IMR-90 (cell line): ENCODE data around the gene OR10H1. TPM values are rescaled to one million over a fixed set of nuclear protein-coding genes. Genes with fewer than 3 reads are reported as not detected.

Experiments
- ATAC-seq: fragments of 200-7000 bp; cut with Tn5 transposase; 2 replicates; pipeline ENCODE4 v1.9.1; 2020; ENCODE audit warnings: low read depth, mild to moderate bottlenecking, moderate library complexity
- BruUV-seq: library from RNA; stranded (reverse); fragments of 400-500 nt; replicated peaks from 2 replicates; lab custom pipeline; 2021; lab: Mats Ljungman, UMichigan
- CTCF ChIA-PET: fragments of 300-600 bp; formaldehyde crosslinking; extraction: SDS; loops from one replicate; lab custom pipeline; 2021; ENCODE audit warnings: antibody characterized with exemption; lab: Yijun Ruan, JAX
- POLR2A ChIA-PET: fragments of 300-600 bp; sonication (Branson Sonifier 250); formaldehyde crosslinking; loops from one replicate; lab custom pipeline; 2022; ENCODE audit warnings: antibody characterized with exemption; ENCODE audit not compliant: unreplicated experiment; lab: Charles Lee
- DNase-seq: peaks from one replicate; pipeline ENCODE4 v3.0.0; 2013
- H2AFZ ChIP-seq: replicated peaks from 2 replicates; pipeline ENCODE3; 2013; ENCODE audit warnings: low read length, mild to moderate bottlenecking; ENCODE audit not compliant: poor library complexity
- H2AK5ac ChIP-seq: 2 replicates; pipeline ENCODE4 v1.6.1; 2013; ENCODE audit warnings: low read depth, low read length, inconsistent platforms
- H2AK9ac ChIP-seq: replicated peaks from 2 replicates; pipeline ENCODE3; 2013; ENCODE audit warnings: mild to moderate bottlenecking, low read depth, low read length, moderate library complexity; ENCODE audit not compliant: poor library complexity
- H2BK120ac ChIP-seq: 2 replicates; pipeline ENCODE4 v1.6.1; 2013; ENCODE audit warnings: low read depth, low read length, inconsistent platforms
- H2BK15ac ChIP-seq: 3 replicates; pipeline ENCODE4 v1.6.1; 2013; ENCODE audit warnings: low read depth, low read length, inconsistent platforms
- H2BK20ac ChIP-seq: 2 replicates; pipeline ENCODE4 v1.6.1; 2013; ENCODE audit warnings: low read depth, mild to moderate bottlenecking, inconsistent platforms, low read length, moderate library complexity
- H2BK5ac ChIP-seq: 2 replicates; pipeline ENCODE4 v1.6.1; 2013; ENCODE audit warnings: mild to moderate bottlenecking, low read depth, low read length, inconsistent platforms; ENCODE audit not compliant: poor library complexity, severe bottlenecking
- H3K14ac ChIP-seq: replicated peaks from 2 replicates; pipeline ENCODE4 v1.6.1; 2013; ENCODE audit warnings: low read depth, low read length, inconsistent platforms
- H3K18ac ChIP-seq: 2 replicates; pipeline ENCODE4 v1.6.1; 2013; ENCODE audit warnings: low read depth, low read length, control low read depth
- H3K23ac ChIP-seq: 2 replicates; pipeline ENCODE4 v1.6.1; 2013; ENCODE audit warnings: low read depth, low read length, inconsistent platforms
- H3K27ac ChIP-seq: 2 replicates; pipeline ENCODE4 v1.5.1; 2013; ENCODE audit warnings: mild to moderate bottlenecking, control low read depth, low read length; ENCODE audit not compliant: insufficient read depth
- H3K27me3 ChIP-seq: 2 replicates; pipeline ENCODE4 v1.6.1; 2013; ENCODE audit warnings: low read length; ENCODE audit not compliant: control insufficient read depth, insufficient read depth
- H3K36me3 ChIP-seq: 2 replicates; pipeline ENCODE4 v1.6.1; 2013; ENCODE audit warnings: low read length, mixed read lengths; ENCODE audit not compliant: control insufficient read depth, insufficient read depth
- H3K4ac ChIP-seq: 2 replicates; pipeline ENCODE4 v1.6.1; 2013; ENCODE audit warnings: low read depth, low read length, inconsistent platforms
- H3K4me1 ChIP-seq: 2 replicates; pipeline ENCODE4 v1.6.1; 2013; ENCODE audit warnings: low read length, mixed read lengths; ENCODE audit not compliant: control insufficient read depth, insufficient read depth
- H3K4me2 ChIP-seq: 2 replicates; pipeline ENCODE4 v1.6.1; 2013; ENCODE audit warnings: low read depth, mild to moderate bottlenecking, control low read depth, low read length, moderate library complexity
- H3K4me3 ChIP-seq: 2 replicates; pipeline ENCODE4 v1.5.1; 2013; ENCODE audit warnings: low read depth, mild to moderate bottlenecking, control low read depth, low read length, moderate library complexity; ENCODE audit not compliant: insufficient read depth
- H3K56ac ChIP-seq: 2 replicates; pipeline ENCODE4 v1.6.1; 2013; ENCODE audit warnings: low read length, inconsistent platforms; ENCODE audit not compliant: insufficient read depth; ENCODE audit errors: extremely low read depth
- H3K79me1 ChIP-seq, 2 experiments: 2 replicates each; pipeline ENCODE4 v1.6.1; 2013; ENCODE audit warnings: low read length in 2 of 2, inconsistent platforms in 1 of 2, low read depth in 1 of 2
- H3K9ac ChIP-seq: 2 replicates; pipeline ENCODE4 v1.6.1; 2013; ENCODE audit warnings: low read depth, low read length, control low read depth
- H3K9me1 ChIP-seq: 2 replicates; pipeline ENCODE4 v1.6.1; 2013; ENCODE audit warnings: low read length, inconsistent platforms; ENCODE audit not compliant: insufficient read depth
- H3K9me3 ChIP-seq: 2 replicates; pipeline ENCODE4 v1.6.1; 2013; ENCODE audit warnings: low read length; ENCODE audit not compliant: control insufficient read depth, insufficient read depth
- H4K20me1 ChIP-seq: 2 replicates; pipeline ENCODE4 v1.6.1; 2013; ENCODE audit warnings: low read length, inconsistent platforms; ENCODE audit not compliant: insufficient read depth
- H4K5ac ChIP-seq: 2 replicates; pipeline ENCODE4 v1.6.1; 2013; ENCODE audit warnings: mild to moderate bottlenecking, low read depth, low read length, control low read depth
- H4K8ac ChIP-seq, 2 experiments: 2 replicates each; pipeline ENCODE4 v1.6.1; 2013; ENCODE audit warnings: low read depth in 2 of 2, low read length in 2 of 2, control low read depth in 1 of 2, inconsistent platforms in 1 of 2
- H4K91ac ChIP-seq: 2 replicates; pipeline ENCODE4 v1.6.1; 2013; ENCODE audit warnings: low read depth, low read length, inconsistent platforms; ENCODE audit not compliant: insufficient read depth
- BHLHE40 ChIP-seq: fragments of 150-350 bp; IDR thresholded peaks from 2 replicates; pipeline ENCODE4 v1.6.1; 2016; ENCODE audit warnings: mild to moderate bottlenecking, low read depth, low read length
- CEBPB ChIP-seq: IDR thresholded peaks from 2 replicates; pipeline ENCODE4 v1.6.1; 2012; ENCODE audit warnings: low read depth, low read length, improper control_type of control experiment
- CHD1 ChIP-seq: IDR thresholded peaks from 2 replicates; pipeline ENCODE4 v1.6.1; 2012; ENCODE audit warnings: low read depth, low read length, improper control_type of control experiment
- FOS ChIP-seq: fragments of 150-350 bp; IDR thresholded peaks from 2 replicates; pipeline ENCODE4 v1.6.1; 2016; ENCODE audit warnings: low read depth, low read length
- MAFK ChIP-seq: IDR thresholded peaks from 2 replicates; pipeline ENCODE4 v1.6.1; 2012; ENCODE audit warnings: low read depth, low read length, improper control_type of control experiment
- MXI1 ChIP-seq: IDR thresholded peaks from 2 replicates; pipeline ENCODE4 v1.6.1; 2012; ENCODE audit warnings: low read depth, mild to moderate bottlenecking, low read length, moderate library complexity, borderline replicate concordance
- NFE2L2 ChIP-seq: fragments of 150-350 bp; IDR thresholded peaks from 2 replicates; pipeline ENCODE4 v1.6.1; 2016; ENCODE audit warnings: low read depth, mild to moderate bottlenecking, low read length
- POLR2A ChIP-seq: IDR thresholded peaks from 2 replicates; pipeline ENCODE4 v1.6.1; 2012; ENCODE audit warnings: mild to moderate bottlenecking, low read depth, low read length
- RAD21 ChIP-seq: IDR thresholded peaks from 2 replicates; pipeline ENCODE4 v1.6.1; 2012; ENCODE audit warnings: low read length, improper control_type of control experiment
- RCOR1 ChIP-seq: IDR thresholded peaks from 2 replicates; pipeline ENCODE4 v1.6.1; 2012; ENCODE audit warnings: mild to moderate bottlenecking, low read length, improper control_type of control experiment; ENCODE audit not compliant: insufficient replicate concordance
- RFX5 ChIP-seq: IDR thresholded peaks from 2 replicates; pipeline ENCODE4 v1.8.0; 2012; ENCODE audit warnings: low read depth, mild to moderate bottlenecking, low read length, moderate library complexity
- SMC3 ChIP-seq: fragments of 150-350 bp; IDR thresholded peaks from 2 replicates; pipeline ENCODE4 v1.6.1; 2016; ENCODE audit warnings: low read depth, mild to moderate bottlenecking, antibody characterized with exemption, low read length, moderate library complexity
- WGBS, 2 experiments: methylation state at CpG; one replicate each; pipeline versions ENCODE4 v1.1.5 to v1.1.7; 2013; ENCODE audit warnings: missing lambda C conversion rate in 2 of 2; ENCODE audit not compliant: insufficient read length in 1 of 2; ENCODE audit errors: extremely low coverage in 2 of 2; 5-methylcytosine and 5-hydroxymethylcytosine counted together
- dilution Hi-C: fragments of 300-500 bp; cut with HindIII; formaldehyde crosslinking; loops from one replicate; pipeline ENCODE4 v1.14.3; 2018; ENCODE audit warnings: low sequenced_read_pairs; ENCODE audit not compliant: unreplicated experiment
- in situ Hi-C: fragments of 300-500 bp; cut with MboI; formaldehyde crosslinking; loops from 3 replicates; pipeline ENCODE4 v1.14.3; 2019; ENCODE audit warnings: low sequenced_read_pairs, inconsistent platforms, mixed read lengths
- intact Hi-C: fragments of 100-400 bp; cut with micrococcal nuclease; formaldehyde crosslinking; loops from 2 replicates; pipeline ENCODE4 v1.10.0; 2022
- polyA plus RNA-seq, 3 experiments: library from polyadenylated mRNA; depleted of rRNA; stranded (reverse); fragments of >200 nt; gene quantifications; 2 replicates each; pipeline ENCODE4 v1.2.3, GENCODE V29; 2012; ENCODE audit warnings: low replicate concordance in 1 of 3
- total RNA-seq: library from RNA; depleted of rRNA; stranded (reverse); fragments of >200 nt; gene quantifications from 2 replicates; pipeline ENCODE4 v1.2.3, GENCODE V29; 2012
- TF ChIP-seq, protein P1 (sequence below): fragments of 150-350 bp; IDR thresholded peaks from 2 replicates; pipeline ENCODE4 v1.6.1; 2017; ENCODE audit warnings: mild to moderate bottlenecking, antibody characterized with exemption, low read length, low read depth
- TF ChIP-seq, protein P2 (sequence below): conservative IDR thresholded peaks from 2 replicates; pipeline ENCODE4 v1.5.1; 2012; ENCODE audit warnings: mild to moderate bottlenecking, low read depth, low read length, improper control_type of control experiment

The OR10H1 gene
- total and polyA plus RNA-seq, 2 of the 4 experiments (the other 2 are of a cell fraction): not detected

DNA sequence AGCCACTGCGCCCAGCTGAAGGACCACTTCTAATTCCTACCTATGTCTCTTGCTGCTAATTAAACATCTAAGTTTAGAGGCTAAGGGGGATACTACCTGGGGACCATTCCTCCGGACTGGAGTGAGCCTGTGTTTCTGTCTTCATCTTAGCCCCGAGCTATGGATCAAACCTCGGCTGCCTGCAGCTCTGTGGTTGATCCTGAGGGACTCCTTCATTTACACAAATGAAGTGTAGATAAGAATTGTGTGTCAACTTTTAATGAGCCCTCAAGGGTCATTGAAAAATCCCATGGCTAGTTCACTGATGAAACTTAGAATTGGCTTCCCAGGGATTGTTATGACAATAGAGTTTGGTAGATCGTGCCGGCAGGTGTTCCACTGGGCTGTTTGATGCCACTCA lies 31.5 kb upstream of the OR10H1 start:
- ATAC-seq (no peak), DNase-seq (no peak)
- no TSS peak for BruUV-seq
- WGBS, 2 experiments: 71% methylated on average over 2 of the region's 6 CpGs; no CpG with 5 or more reads in 1 of the 2 experiments
- no peak overlapping the region for H3K9ac ChIP-seq
- no peak overlapping the region for H3K4me3 ChIP-seq
- H2BK15ac ChIP-seq: no peak overlapping the region
- no peaks in the 10 kb centered on the region for H3K36me3 ChIP-seq
- H3K23ac ChIP-seq: no peak overlapping the region
- no peak for TF ChIP-seq RFX5
- TF ChIP-seq, protein P1, sequence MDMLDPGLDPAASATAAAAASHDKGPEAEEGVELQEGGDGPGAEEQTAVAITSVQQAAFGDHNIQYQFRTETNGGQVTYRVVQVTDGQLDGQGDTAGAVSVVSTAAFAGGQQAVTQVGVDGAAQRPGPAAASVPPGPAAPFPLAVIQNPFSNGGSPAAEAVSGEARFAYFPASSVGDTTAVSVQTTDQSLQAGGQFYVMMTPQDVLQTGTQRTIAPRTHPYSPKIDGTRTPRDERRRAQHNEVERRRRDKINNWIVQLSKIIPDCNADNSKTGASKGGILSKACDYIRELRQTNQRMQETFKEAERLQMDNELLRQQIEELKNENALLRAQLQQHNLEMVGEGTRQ: no peak
- TF ChIP-seq RCOR1: no peak
- TF ChIP-seq NFE2L2: no peak
- TF ChIP-seq SMC3: no peak
- no peak for TF ChIP-seq FOS
- TF ChIP-seq MAFK: no peak
- no peak for TF ChIP-seq RAD21
- TF ChIP-seq MXI1: no peak
- no peak for TF ChIP-seq CEBPB
- TF ChIP-seq BHLHE40: no peak
- TF ChIP-seq, protein P2, sequence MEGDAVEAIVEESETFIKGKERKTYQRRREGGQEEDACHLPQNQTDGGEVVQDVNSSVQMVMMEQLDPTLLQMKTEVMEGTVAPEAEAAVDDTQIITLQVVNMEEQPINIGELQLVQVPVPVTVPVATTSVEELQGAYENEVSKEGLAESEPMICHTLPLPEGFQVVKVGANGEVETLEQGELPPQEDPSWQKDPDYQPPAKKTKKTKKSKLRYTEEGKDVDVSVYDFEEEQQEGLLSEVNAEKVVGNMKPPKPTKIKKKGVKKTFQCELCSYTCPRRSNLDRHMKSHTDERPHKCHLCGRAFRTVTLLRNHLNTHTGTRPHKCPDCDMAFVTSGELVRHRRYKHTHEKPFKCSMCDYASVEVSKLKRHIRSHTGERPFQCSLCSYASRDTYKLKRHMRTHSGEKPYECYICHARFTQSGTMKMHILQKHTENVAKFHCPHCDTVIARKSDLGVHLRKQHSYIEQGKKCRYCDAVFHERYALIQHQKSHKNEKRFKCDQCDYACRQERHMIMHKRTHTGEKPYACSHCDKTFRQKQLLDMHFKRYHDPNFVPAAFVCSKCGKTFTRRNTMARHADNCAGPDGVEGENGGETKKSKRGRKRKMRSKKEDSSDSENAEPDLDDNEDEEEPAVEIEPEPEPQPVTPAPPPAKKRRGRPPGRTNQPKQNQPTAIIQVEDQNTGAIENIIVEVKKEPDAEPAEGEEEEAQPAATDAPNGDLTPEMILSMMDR: no peak
- no peak for TF ChIP-seq CHD1
- TF ChIP-seq POLR2A: no peak
- in situ Hi-C loops (loop anchor here (25.0 kb wide), 1 partner anchor 340 kb away; the partner anchor contains the start of genes AP1M1 and FAM32A), dilution Hi-C loops (no loop called here), intact Hi-C loops (no loop called here)
- H2BK20ac ChIP-seq: no peak overlapping the region
- no peak overlapping the region for H2AK5ac ChIP-seq
- no peak overlapping the region for H3K4me2 ChIP-seq
- H2AK9ac ChIP-seq: no peak overlapping the region
- H3K4ac ChIP-seq: no peak overlapping the region
- no peak overlapping the region for H3K56ac ChIP-seq
- no peak overlapping the region for H2AFZ ChIP-seq
- no peak overlapping the region for H4K8ac ChIP-seq
- H3K9me3 ChIP-seq: 0 out of 2 replicates have a peak, but pooled peaks cover 3% of the 10 kb centered on the region
- POLR2A ChIA-PET: no interaction called here
- H3K4me1 ChIP-seq: no peaks in the 10 kb centered on the region
- no peak overlapping the region for H3K14ac ChIP-seq
- no peak overlapping the region for H2BK120ac ChIP-seq
- H4K91ac ChIP-seq: no peak overlapping the region
- H4K5ac ChIP-seq: no peak overlapping the region
- H3K27me3 ChIP-seq: no peaks in the 10 kb centered on the region
- CTCF ChIA-PET: no interaction called here
- H4K20me1 ChIP-seq: no peaks in the 10 kb centered on the region
- no peak overlapping the region for H2BK5ac ChIP-seq
- no peak overlapping the region for H3K18ac ChIP-seq
- no peaks in the 10 kb centered on the region for H3K79me1 ChIP-seq
- H3K9me1 ChIP-seq: no peaks in the 10 kb centered on the region
- H3K27ac ChIP-seq: no peak overlapping the region
